ENCODE measurements around the gene MOB2. TPM values are rescaled to one million over a fixed set of nuclear protein-coding genes. Genes with fewer than 3 reads are reported as not detected.

The MOB2 gene
- total and polyA plus RNA-seq, 4 donors, result 8.3 to 18.5 (median 14.8) TPM

DNA sequence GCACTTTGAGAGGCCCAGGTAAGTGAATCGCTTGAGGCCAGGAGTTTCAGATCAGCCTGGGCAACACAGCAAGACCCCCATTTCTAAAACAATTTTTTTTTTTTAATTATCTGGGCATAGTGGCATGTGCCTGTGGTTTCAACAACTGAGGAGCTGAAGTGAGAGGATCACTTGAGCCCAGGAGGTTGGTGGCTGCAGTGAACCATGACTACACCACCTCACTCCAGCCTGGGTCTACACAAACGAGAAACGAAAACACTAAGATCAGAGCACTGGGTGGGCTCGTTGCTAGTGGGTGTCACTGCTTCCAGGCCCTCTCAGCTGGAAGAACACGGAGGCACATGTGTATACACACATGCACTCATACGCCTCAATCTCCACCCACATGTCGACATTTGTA is 4.1 kb upstream of the MOB2 start:
- Histone ChIP-seq H3K27ac (ENCODE audit: low read depth in 1 of 2, low read length in 2 of 2) (no peak overlapping the region), H3K4me1 (ENCODE audit: control insufficient read depth in 4 of 4, insufficient read depth in 4 of 4, low read length in 3 of 4) (peaks cover 3 to 12% (median 4%) of the 10 kb centered on the region in 4 donors), H3K4me3 (ENCODE audit: low read depth in 1 of 3, low read length in 3 of 3) (no peak overlapping the region), H3K36me3 (ENCODE audit: control insufficient read depth in 4 of 4, insufficient read depth in 3 of 4, low read depth in 1 of 4, low read length in 3 of 4) (no peaks in the 10 kb centered on the region), H3K27me3 (ENCODE audit: control insufficient read depth in 4 of 4, insufficient read depth in 4 of 4, low read length in 3 of 4) (no peaks in the 10 kb centered on the region), H3K9me3 (ENCODE audit: control insufficient read depth in 4 of 4, low read length in 3 of 4) (no peaks in the 10 kb centered on the region), H3K9ac (ENCODE audit: low read depth in 1 of 2, low read length in 2 of 2) (no peak overlapping the region)
- TF ChIP-seq, protein P1, sequence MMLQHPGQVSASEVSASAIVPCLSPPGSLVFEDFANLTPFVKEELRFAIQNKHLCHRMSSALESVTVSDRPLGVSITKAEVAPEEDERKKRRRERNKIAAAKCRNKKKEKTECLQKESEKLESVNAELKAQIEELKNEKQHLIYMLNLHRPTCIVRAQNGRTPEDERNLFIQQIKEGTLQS (IDR thresholded peaks at IDR 0.05), result no peak
- TF ChIP-seq GABPA (IDR thresholded peaks at IDR 0.05 in 1 of 2, conservative IDR thresholded peaks at IDR 0.05 in 1 of 2), result no peak
- DNase-seq (ENCODE audit: low spot score), result no peak
- 82% methylated on average over 7 of the region's 7 CpGs for WGBS

DNA sequence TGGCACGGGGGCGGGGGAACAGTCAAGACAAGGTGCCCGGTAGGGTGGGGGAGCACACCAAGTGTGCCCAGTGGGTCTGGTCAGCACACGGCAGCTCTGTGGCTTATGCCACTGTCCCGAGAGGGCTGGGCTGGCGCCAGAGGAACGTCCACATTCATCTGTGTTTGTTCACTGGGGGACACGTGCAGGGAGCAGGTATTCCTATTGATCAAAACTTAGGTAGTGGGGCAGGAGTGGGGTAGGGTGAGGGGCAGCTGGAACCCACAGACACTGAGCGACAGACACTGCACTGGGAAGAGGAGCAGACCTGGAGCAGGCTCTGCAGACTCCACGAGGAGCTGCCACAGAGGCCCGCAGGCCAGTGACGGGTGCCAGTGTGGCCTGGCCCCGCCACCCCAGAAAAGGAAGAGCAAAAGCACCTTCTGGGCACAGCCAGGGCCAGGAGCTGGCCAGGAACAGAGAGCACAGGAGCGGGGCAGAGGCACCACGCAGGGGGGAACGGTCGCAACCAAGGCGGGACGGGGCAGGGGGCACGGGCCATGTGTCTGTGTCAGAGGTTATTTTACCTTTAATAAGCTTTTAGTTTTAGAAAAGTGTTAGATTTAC is 2.1 kb upstream of the MOB2 start:
- Histone ChIP-seq H3K27me3 (ENCODE audit: control insufficient read depth in 4 of 4, insufficient read depth in 4 of 4, low read length in 3 of 4) (no peaks in the 10 kb centered on the region), H3K9ac (ENCODE audit: low read depth in 1 of 2, low read length in 2 of 2) (no peak overlapping the region), H3K9me3 (ENCODE audit: control insufficient read depth in 4 of 4, low read length in 3 of 4) (no peaks in the 10 kb centered on the region), H3K27ac (ENCODE audit: low read depth in 1 of 2, low read length in 2 of 2) (no peak overlapping the region), H3K4me3 (ENCODE audit: low read depth in 1 of 3, low read length in 3 of 3) (no peak overlapping the region), H3K36me3 (ENCODE audit: control insufficient read depth in 4 of 4, insufficient read depth in 3 of 4, low read depth in 1 of 4, low read length in 3 of 4) (no peaks in the 10 kb centered on the region), H3K4me1 (ENCODE audit: control insufficient read depth in 4 of 4, insufficient read depth in 4 of 4, low read length in 3 of 4) (peaks cover 0 to 12% (median 4%) of the 10 kb centered on the region in 4 donors)
- TF ChIP-seq, protein P2, sequence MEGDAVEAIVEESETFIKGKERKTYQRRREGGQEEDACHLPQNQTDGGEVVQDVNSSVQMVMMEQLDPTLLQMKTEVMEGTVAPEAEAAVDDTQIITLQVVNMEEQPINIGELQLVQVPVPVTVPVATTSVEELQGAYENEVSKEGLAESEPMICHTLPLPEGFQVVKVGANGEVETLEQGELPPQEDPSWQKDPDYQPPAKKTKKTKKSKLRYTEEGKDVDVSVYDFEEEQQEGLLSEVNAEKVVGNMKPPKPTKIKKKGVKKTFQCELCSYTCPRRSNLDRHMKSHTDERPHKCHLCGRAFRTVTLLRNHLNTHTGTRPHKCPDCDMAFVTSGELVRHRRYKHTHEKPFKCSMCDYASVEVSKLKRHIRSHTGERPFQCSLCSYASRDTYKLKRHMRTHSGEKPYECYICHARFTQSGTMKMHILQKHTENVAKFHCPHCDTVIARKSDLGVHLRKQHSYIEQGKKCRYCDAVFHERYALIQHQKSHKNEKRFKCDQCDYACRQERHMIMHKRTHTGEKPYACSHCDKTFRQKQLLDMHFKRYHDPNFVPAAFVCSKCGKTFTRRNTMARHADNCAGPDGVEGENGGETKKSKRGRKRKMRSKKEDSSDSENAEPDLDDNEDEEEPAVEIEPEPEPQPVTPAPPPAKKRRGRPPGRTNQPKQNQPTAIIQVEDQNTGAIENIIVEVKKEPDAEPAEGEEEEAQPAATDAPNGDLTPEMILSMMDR (IDR thresholded peaks at IDR 0.05; ENCODE audit: low read depth, low read length, missing input control), result no peak
- no peak for TF ChIP-seq TAF1 (conservative IDR thresholded peaks at IDR 0.05)
- TF ChIP-seq, protein P3, sequence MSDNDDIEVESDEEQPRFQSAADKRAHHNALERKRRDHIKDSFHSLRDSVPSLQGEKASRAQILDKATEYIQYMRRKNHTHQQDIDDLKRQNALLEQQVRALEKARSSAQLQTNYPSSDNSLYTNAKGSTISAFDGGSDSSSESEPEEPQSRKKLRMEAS (IDR thresholded peaks at IDR 0.05), result no peak
- no peak for TF ChIP-seq JUND (IDR thresholded peaks at IDR 0.05)
- TF ChIP-seq SP1 (IDR thresholded peaks at IDR 0.05), result no peak
- TF ChIP-seq HNF4A (conservative IDR thresholded peaks at IDR 0.05), result no peak
- TF ChIP-seq EGR1 (IDR thresholded peaks at IDR 0.05; ENCODE audit: low read depth in 2 of 2), result no peak
- TF ChIP-seq, protein P4, sequence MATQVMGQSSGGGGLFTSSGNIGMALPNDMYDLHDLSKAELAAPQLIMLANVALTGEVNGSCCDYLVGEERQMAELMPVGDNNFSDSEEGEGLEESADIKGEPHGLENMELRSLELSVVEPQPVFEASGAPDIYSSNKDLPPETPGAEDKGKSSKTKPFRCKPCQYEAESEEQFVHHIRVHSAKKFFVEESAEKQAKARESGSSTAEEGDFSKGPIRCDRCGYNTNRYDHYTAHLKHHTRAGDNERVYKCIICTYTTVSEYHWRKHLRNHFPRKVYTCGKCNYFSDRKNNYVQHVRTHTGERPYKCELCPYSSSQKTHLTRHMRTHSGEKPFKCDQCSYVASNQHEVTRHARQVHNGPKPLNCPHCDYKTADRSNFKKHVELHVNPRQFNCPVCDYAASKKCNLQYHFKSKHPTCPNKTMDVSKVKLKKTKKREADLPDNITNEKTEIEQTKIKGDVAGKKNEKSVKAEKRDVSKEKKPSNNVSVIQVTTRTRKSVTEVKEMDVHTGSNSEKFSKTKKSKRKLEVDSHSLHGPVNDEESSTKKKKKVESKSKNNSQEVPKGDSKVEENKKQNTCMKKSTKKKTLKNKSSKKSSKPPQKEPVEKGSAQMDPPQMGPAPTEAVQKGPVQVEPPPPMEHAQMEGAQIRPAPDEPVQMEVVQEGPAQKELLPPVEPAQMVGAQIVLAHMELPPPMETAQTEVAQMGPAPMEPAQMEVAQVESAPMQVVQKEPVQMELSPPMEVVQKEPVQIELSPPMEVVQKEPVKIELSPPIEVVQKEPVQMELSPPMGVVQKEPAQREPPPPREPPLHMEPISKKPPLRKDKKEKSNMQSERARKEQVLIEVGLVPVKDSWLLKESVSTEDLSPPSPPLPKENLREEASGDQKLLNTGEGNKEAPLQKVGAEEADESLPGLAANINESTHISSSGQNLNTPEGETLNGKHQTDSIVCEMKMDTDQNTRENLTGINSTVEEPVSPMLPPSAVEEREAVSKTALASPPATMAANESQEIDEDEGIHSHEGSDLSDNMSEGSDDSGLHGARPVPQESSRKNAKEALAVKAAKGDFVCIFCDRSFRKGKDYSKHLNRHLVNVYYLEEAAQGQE (IDR thresholded peaks at IDR 0.05), result no peak
- TF ChIP-seq YY1 (IDR thresholded peaks at IDR 0.05), result no peak
- TF ChIP-seq RAD21 (IDR thresholded peaks at IDR 0.05), result no peak
- TF ChIP-seq GABPA (IDR thresholded peaks at IDR 0.05 in 1 of 2, conservative IDR thresholded peaks at IDR 0.05 in 1 of 2), result no peak
- TF ChIP-seq FOXA1 (IDR thresholded peaks at IDR 0.05), result no peak
- no peak for TF ChIP-seq HNF4G (IDR thresholded peaks at IDR 0.05)
- TF ChIP-seq, protein P5, sequence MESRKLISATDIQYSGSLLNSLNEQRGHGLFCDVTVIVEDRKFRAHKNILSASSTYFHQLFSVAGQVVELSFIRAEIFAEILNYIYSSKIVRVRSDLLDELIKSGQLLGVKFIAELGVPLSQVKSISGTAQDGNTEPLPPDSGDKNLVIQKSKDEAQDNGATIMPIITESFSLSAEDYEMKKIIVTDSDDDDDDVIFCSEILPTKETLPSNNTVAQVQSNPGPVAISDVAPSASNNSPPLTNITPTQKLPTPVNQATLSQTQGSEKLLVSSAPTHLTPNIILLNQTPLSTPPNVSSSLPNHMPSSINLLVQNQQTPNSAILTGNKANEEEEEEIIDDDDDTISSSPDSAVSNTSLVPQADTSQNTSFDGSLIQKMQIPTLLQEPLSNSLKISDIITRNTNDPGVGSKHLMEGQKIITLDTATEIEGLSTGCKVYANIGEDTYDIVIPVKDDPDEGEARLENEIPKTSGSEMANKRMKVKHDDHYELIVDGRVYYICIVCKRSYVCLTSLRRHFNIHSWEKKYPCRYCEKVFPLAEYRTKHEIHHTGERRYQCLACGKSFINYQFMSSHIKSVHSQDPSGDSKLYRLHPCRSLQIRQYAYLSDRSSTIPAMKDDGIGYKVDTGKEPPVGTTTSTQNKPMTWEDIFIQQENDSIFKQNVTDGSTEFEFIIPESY (IDR thresholded peaks at IDR 0.05), result no peak
- no peak for TF ChIP-seq RXRA (IDR thresholded peaks at IDR 0.05)
- TF ChIP-seq, protein P1 (IDR thresholded peaks at IDR 0.05), result no peak
- no peak for TF ChIP-seq NR2F2 (IDR thresholded peaks at IDR 0.05)
- TF ChIP-seq FOXA2 (IDR thresholded peaks at IDR 0.05), result no peak
- 82% methylated on average over 20 of the region's 20 CpGs for WGBS
- no peak for DNase-seq (ENCODE audit: low spot score)

Data from liver (tissue), 9 donors.